D721Med (cell line): Measurements from ENCODE around the gene GPS1.

ENCODE experiments used
- DNase-seq: peaks from one replicate; pipeline ENCODE4 v3.0.0; 2011; ENCODE audit warnings: low spot score; ENCODE audit not compliant: insufficient read length
- FAIRE-seq: peaks from 2 replicates; lab custom pipeline; 2011; peaks lifted over from hg19 to GRCh38; lab: Jason Lieb, UNC
- CTCF ChIP-seq: IDR thresholded peaks from 2 replicates; pipeline ENCODE4 v1.5.1; 2012; ENCODE audit warnings: mild to moderate bottlenecking, control low read depth; ENCODE audit not compliant: insufficient read depth; ENCODE audit errors: missing control alignments

The GPS1 gene

DNA sequence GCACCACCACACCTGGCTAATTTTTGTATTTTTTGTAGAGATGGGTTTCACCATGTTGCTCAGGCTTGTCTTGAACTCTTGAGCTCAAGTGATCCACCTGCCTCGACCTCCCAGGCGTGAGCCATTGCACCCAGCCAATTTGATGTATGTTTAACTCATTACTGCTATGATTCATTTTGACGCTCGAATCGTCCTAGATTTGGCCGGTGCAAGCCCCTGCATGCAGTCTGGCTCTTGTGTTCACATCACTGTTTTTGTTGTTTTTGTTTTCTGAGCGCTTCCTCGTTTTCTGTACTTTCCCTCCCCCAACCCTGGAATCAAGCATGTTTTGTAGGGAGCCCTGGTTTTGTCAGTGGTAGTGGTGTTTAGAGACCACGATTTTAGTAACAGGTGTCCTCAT lies 21.7 kb downstream of the GPS1 start:
- no peak for TF ChIP-seq CTCF
- DNase-seq (no peak), FAIRE-seq (no peak)

DNA sequence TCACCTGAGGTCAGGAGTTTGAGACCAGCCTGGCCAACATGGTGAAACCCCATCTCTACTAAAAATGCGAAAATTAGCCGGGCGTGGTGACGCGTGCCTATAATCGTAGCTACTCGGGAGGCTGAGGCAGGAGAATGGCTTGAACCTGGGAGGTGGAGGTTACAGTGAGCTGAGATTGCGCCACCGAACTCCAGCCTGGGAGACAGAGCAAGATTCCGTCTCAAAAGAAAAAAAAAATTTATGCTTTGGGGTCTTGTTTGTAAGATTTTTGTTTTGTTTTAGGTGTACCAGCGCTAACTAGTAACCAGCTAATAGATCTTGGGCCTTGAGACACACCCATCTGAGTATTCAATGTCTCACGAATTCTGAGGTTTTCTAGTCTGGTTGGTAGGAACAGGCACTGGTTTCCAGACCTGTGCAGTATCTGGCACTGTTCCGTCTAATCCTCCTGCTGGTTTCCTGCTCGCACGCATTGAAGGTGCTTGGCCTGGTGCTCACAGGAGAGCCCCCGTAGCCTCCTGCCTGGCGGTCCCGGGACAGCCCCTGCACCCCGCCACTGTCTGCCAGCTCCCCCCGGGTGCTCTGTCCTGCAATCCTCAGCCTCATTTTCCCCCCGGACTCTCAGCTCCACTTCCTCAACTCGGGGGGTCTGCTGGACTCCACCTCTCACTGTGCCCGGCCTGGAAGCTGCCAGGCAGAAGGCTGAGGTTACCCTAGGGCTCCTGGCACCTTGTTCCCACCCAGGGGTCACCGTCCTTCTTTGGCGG lies 24.5 kb downstream of the GPS1 start:
- DNase-seq (no peak), FAIRE-seq (no peak)
- TF ChIP-seq CTCF = no peak

GRCh38 chr17:82076785-82077591 lies 25.3 kb downstream of the GPS1 start:
- FAIRE-seq = no peak
- no peak for TF ChIP-seq CTCF
- no peak for DNase-seq

- no peak for DNase-seq
- no peak for FAIRE-seq
Observed at GRCh38 chr17:82077617-82078358, 26.1 kb downstream of the GPS1 start.

GRCh38 chr17:82078433-82078832 lies 26.7 kb downstream of the GPS1 start:
- no peak for TF ChIP-seq CTCF
- FAIRE-seq = no peak

More at GRCh38 chr17:82077617-82078358, 26.1 kb downstream of the GPS1 start:
- no peak for TF ChIP-seq CTCF

GRCh38 chr17:82079001-82079677 lies 27.4 kb downstream of the GPS1 start:
- FAIRE-seq (no peak), DNase-seq (no peak)
- TF ChIP-seq CTCF = no peak

More at GRCh38 chr17:82078433-82078832, 26.7 kb downstream of the GPS1 start:
- DNase-seq = no peak
